MM.1S (cell line): ENCODE measurements around the gene TUBGCP6.

Source experiments
- CTCF ChIP-seq: fragments of 300-600 bp; sonication (generic); IDR thresholded peaks from 2 replicates; pipeline ENCODE4 v1.5.1; 2016; ENCODE audit warnings: antibody characterized with exemption, low read length, mixed read lengths
- EZH2 ChIP-seq: fragments of 300-600 bp; sonication (generic); optimal IDR thresholded peaks from 2 replicates; pipeline ENCODE3; 2017; ENCODE audit warnings: low read depth, mild to moderate bottlenecking, antibody characterized with exemption, low read length, mixed read lengths
- EZH2phosphoT487 ChIP-seq: fragments of 300-600 bp; sonication (generic); IDR thresholded peaks from 2 replicates; pipeline ENCODE4 v1.6.1; 2018; ENCODE audit warnings: antibody characterized with exemption, low read length

DNA sequence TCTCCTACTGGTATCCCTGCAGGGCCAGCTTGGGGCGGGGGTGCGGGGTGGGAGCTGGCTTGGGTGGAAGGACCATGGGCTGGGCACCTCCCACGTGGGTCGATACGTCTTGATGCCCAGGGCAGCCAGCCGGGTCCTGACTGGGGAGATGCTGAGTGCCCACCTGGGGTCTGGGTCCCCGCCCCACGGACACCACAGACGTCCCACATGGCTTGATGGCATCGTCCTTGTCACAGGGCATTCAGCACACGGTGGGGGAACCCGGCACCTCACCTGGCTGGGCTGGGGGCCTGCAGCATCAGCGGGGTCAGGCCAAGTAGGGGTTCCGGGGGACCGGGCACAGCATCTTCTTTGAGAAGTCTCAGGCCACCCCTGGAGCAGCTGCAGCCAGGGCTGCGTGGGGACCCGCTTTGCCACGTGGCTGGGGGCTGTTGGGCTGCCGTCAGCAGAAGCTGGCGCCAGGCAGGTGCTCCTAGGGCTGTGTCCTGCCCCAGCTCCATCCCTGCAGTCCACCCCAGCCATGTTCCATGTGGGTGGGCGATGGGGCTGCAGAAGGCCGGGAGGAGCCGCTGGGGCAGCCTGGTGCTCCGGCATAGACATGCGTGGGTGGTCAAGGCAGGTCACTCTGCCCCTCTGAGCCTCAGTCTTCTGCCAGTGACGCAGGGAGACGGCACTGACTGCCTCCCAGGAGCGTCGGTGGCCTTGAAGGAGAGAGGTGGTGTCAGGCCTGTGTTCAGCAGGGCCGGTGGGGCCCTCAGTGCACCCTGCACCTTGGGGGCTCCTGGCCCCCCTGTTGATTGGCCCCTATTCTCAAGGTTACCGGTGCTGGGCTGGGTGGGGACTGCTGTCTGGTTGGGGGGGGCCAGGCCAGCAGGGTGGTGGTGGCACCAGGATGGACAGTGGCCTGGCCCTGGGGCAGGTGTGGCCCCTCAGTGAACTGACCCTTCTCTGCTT, 35.6 kb downstream of the TUBGCP6 start:
- TF ChIP-seq CTCF (no peak), EZH2phosphoT487 (no peak), EZH2 (no peak)
